Activated CD8-positive, alpha-beta memory T cell treated with anti-CD3 and anti-CD28 coated beads, Interleukin-2, amount 10 ng/mL, durations not matched to agents 7 days and 5 days (primary cell): Measurements from ENCODE around the gene KATNA1. TPM values are rescaled to one million over a fixed set of nuclear protein-coding genes. Genes with fewer than 3 reads are reported as not detected.
"Not testable (repeated sequence)": the region's sequence is repeated elsewhere in the genome, so short reads cannot be mapped to it uniquely, and the experiment has no call there.

Experiments
- ATAC-seq: fragments of 150-1000 bp; cut with Tn5 transposase; one replicate; pipeline ENCODE4 v1.10.0; 2021; ENCODE audit warnings: moderate library complexity
- CTCF ChIA-PET: fragments of 350-600 bp; sonication (Branson Sonifier 250); formaldehyde crosslinking; loops from one replicate; lab custom pipeline; 2021; ENCODE audit warnings: antibody characterized with exemption; lab: Charles Lee
- DNase-seq: peaks from one replicate; pipeline ENCODE4 v3.0.0-alpha.2; 2020
- H3K27ac Mint-ChIP-seq: one replicate; pipeline ENCODE4 v1.8.0; 2021; ENCODE audit warnings: mild to moderate bottlenecking, mixed read lengths
- H3K27me3 Mint-ChIP-seq: one replicate; pipeline ENCODE4 v1.8.0; 2021; ENCODE audit warnings: mixed read lengths
- H3K36me3 Mint-ChIP-seq: one replicate; pipeline ENCODE4 v1.8.0; 2021; ENCODE audit warnings: mild to moderate bottlenecking, mixed read lengths
- H3K4me1 Mint-ChIP-seq: one replicate; pipeline ENCODE4 v1.8.0; 2021; ENCODE audit warnings: mixed read lengths
- H3K4me3 Mint-ChIP-seq: one replicate; pipeline ENCODE4 v1.8.0; 2021; ENCODE audit warnings: mild to moderate bottlenecking, moderate library complexity, mixed read lengths
- H3K9me3 Mint-ChIP-seq: one replicate; pipeline ENCODE4 v1.8.0; 2022; ENCODE audit warnings: low read depth, mixed read lengths
- total RNA-seq, 2 experiments: library from RNA; stranded (reverse); gene quantifications; one replicate each; pipeline ENCODE4 v1.2.3, GENCODE V29; 2021

Gene KATNA1
- total RNA-seq: 10 to 100 TPM; 22.3 to 22.7 TPM

- peak within 1 kb of the TSS; percentile 79 for H3K4me3 Mint-ChIP-seq
- H3K27me3 Mint-ChIP-seq: no peaks in the 10 kb centered on the region
- H3K4me1 Mint-ChIP-seq: peaks cover 31% of the 10 kb centered on the region
- CTCF ChIA-PET: interaction anchor here (1.1 to 2.0 kb wide), 3 partner anchors 19 to 103 kb away, joined by 3 to 5 read pairs (median 3); partner anchors contain the start of gene PPIL4
- peaks cover 5% of the 10 kb centered on the region for H3K36me3 Mint-ChIP-seq
- H3K9me3 Mint-ChIP-seq: no peaks in the 10 kb centered on the region
- ATAC-seq (peak; percentile 95), DNase-seq (peak; percentile 93)
- peak within 1 kb of the TSS; percentile 84 for H3K27ac Mint-ChIP-seq
Measured at GRCh38 chr6:149648148-149649145, at the start of gene KATNA1. Gene KATNA1 (minus strand): TSS chr6:149648714. CDS start chr6:149638547, 10,167 bp downstream.

- Mint-ChIP-seq H3K4me1 (peaks cover 16% of the 10 kb centered on the region), H3K9me3 (no peaks in the 10 kb centered on the region), H3K36me3 (peaks cover 24% of the 10 kb centered on the region), H3K27ac (no peak overlapping the region), H3K27me3 (no peaks in the 10 kb centered on the region), H3K4me3 (no peak overlapping the region)
- DNase-seq (no peak), ATAC-seq (no peak)
- CTCF ChIA-PET: interaction anchor here (0.7 to 1.1 kb wide), 4 partner anchors 10 to 26 kb away, joined by 3 to 5 read pairs (median 3); no protein-coding TSS in a partner anchor
Measured at GRCh38 chr6:149698175-149698574, 49.7 kb upstream of the KATNA1 start.

GRCh38 chr6:149696901-149697300 lies 48.4 kb upstream of the KATNA1 start:
- H3K4me1 Mint-ChIP-seq: peaks cover 18% of the 10 kb centered on the region
- H3K27ac Mint-ChIP-seq: peak overlapping the region; percentile 17

GRCh38 chr6:149694921-149695320 lies 46.4 kb upstream of the KATNA1 start:
- no peaks in the 10 kb centered on the region for H3K27me3 Mint-ChIP-seq
- ATAC-seq (no peak), DNase-seq (no peak)
- peaks cover 31% of the 10 kb centered on the region for H3K36me3 Mint-ChIP-seq
- CTCF ChIA-PET: interaction anchor here (1.4 kb wide), 1 partner anchor 23 kb away, joined by 3 read pairs; the partner anchor contains the start of gene LATS1
- H3K9me3 Mint-ChIP-seq: no peaks in the 10 kb centered on the region
- H3K4me3 Mint-ChIP-seq: no peak overlapping the region
- peaks cover 16% of the 10 kb centered on the region for H3K4me1 Mint-ChIP-seq
- H3K27ac Mint-ChIP-seq: no peak overlapping the region

More at GRCh38 chr6:149696901-149697300, 48.4 kb upstream of the KATNA1 start:
- no peak for DNase-seq
- CTCF ChIA-PET: interaction anchor here (1.1 kb wide), 1 partner anchor 25 kb away, joined by 3 read pairs; no protein-coding TSS in a partner anchor
- Mint-ChIP-seq H3K4me3 (no peak overlapping the region), H3K36me3 (peaks cover 29% of the 10 kb centered on the region), H3K27me3 (no peaks in the 10 kb centered on the region), H3K9me3 (no peaks in the 10 kb centered on the region)
- ATAC-seq: no peak

GRCh38 chr6:149691201-149691600 lies 42.7 kb upstream of the KATNA1 start:
- Mint-ChIP-seq H3K4me3 (no peak overlapping the region), H3K27me3 (no peaks in the 10 kb centered on the region), H3K27ac (no peak overlapping the region), H3K4me1 (peaks cover 25% of the 10 kb centered on the region), H3K9me3 (no peaks in the 10 kb centered on the region), H3K36me3 (peaks cover 45% of the 10 kb centered on the region)
- DNase-seq: no peak
- ATAC-seq: no peak
- CTCF ChIA-PET: interaction anchor here (1.0 to 1.7 kb wide), 2 partner anchors 31 to 126 kb away, joined by 3 read pairs; partner anchors contain the start of gene GINM1

- CTCF ChIA-PET: interaction anchor here (0.9 to 1.7 kb wide), 6 partner anchors 9 to 141 kb away, joined by 3 to 4 read pairs (median 3); partner anchors contain the start of genes GINM1 and PPIL4
- H3K4me3 Mint-ChIP-seq: no peak overlapping the region
- ATAC-seq: peak; percentile 5
- DNase-seq: no peak
- H3K4me1 Mint-ChIP-seq: peaks cover 28% of the 10 kb centered on the region
- no peaks in the 10 kb centered on the region for H3K27me3 Mint-ChIP-seq
- H3K36me3 Mint-ChIP-seq: peaks cover 41% of the 10 kb centered on the region
- no peaks in the 10 kb centered on the region for H3K9me3 Mint-ChIP-seq
- H3K27ac Mint-ChIP-seq: peak overlapping the region; percentile 61
Measured at GRCh38 chr6:149686230-149686629, 37.7 kb upstream of the KATNA1 start.

- no peak for DNase-seq
- no peaks in the 10 kb centered on the region for H3K9me3 Mint-ChIP-seq
- H3K4me1 Mint-ChIP-seq: peaks cover 18% of the 10 kb centered on the region
- H3K4me3 Mint-ChIP-seq: no peak overlapping the region
- peaks cover 43% of the 10 kb centered on the region for H3K36me3 Mint-ChIP-seq
- H3K27me3 Mint-ChIP-seq: no peaks in the 10 kb centered on the region
- ATAC-seq: no peak
- no peak overlapping the region for H3K27ac Mint-ChIP-seq
- CTCF ChIA-PET: interaction anchor here (0.7 to 1.1 kb wide), 2 partner anchors 15 to 23 kb away, joined by 3 read pairs; no protein-coding TSS in a partner anchor
Measured at GRCh38 chr6:149683256-149683859, 34.8 kb upstream of the KATNA1 start.

GRCh38 chr6:149681845-149682244 lies 33.3 kb upstream of the KATNA1 start:
- H3K27me3 Mint-ChIP-seq, H3K4me3 Mint-ChIP-seq, CTCF ChIA-PET, H3K9me3 Mint-ChIP-seq, H3K27ac Mint-ChIP-seq, DNase-seq, ATAC-seq: not testable (repeated sequence)
- peaks cover 49% of the 10 kb centered on the region for H3K36me3 Mint-ChIP-seq
- peaks cover 11% of the 10 kb centered on the region for H3K4me1 Mint-ChIP-seq

GRCh38 chr6:149681209-149681608 lies 32.7 kb upstream of the KATNA1 start:
- peaks cover 4% of the 10 kb centered on the region for H3K4me1 Mint-ChIP-seq
- CTCF ChIA-PET: no interaction called here
- H3K36me3 Mint-ChIP-seq: peaks cover 47% of the 10 kb centered on the region
- no peak overlapping the region for H3K4me3 Mint-ChIP-seq
- H3K27me3 Mint-ChIP-seq: no peaks in the 10 kb centered on the region
- no peak for ATAC-seq
- DNase-seq: no peak
- no peaks in the 10 kb centered on the region for H3K9me3 Mint-ChIP-seq
- no peak overlapping the region for H3K27ac Mint-ChIP-seq

GRCh38 chr6:149680503-149680902 lies 32.0 kb upstream of the KATNA1 start:
- ATAC-seq: no peak

GRCh38 chr6:149672265-149672664 lies 23.8 kb upstream of the KATNA1 start:
- CTCF ChIA-PET: interaction anchor here (1.5 kb wide), 1 partner anchor 25 kb away, joined by 3 read pairs; no protein-coding TSS in a partner anchor
- ATAC-seq, DNase-seq, H3K9me3 Mint-ChIP-seq, H3K27me3 Mint-ChIP-seq, H3K4me3 Mint-ChIP-seq, H3K27ac Mint-ChIP-seq: not testable (repeated sequence)
- Mint-ChIP-seq H3K36me3 (peaks cover 51% of the 10 kb centered on the region), H3K4me1 (peaks cover 16% of the 10 kb centered on the region)

More at GRCh38 chr6:149680503-149680902, 32.0 kb upstream of the KATNA1 start:
- H3K4me3 Mint-ChIP-seq: no peak overlapping the region
- H3K27ac Mint-ChIP-seq: no peak overlapping the region
- no peaks in the 10 kb centered on the region for H3K27me3 Mint-ChIP-seq
- H3K36me3 Mint-ChIP-seq: peaks cover 49% of the 10 kb centered on the region
- no peaks in the 10 kb centered on the region for H3K4me1 Mint-ChIP-seq
- CTCF ChIA-PET: no interaction called here
- DNase-seq: no peak
- no peaks in the 10 kb centered on the region for H3K9me3 Mint-ChIP-seq

GRCh38 chr6:149660028-149660427 lies 11.5 kb upstream of the KATNA1 start:
- peak; percentile 30 for ATAC-seq
- DNase-seq: no peak
- CTCF ChIA-PET: interaction anchor here (0.8 to 1.4 kb wide), 6 partner anchors 23 to 114 kb away, joined by 3 read pairs; partner anchors contain the start of gene PPIL4
- peaks cover 16% of the 10 kb centered on the region for H3K4me1 Mint-ChIP-seq
- H3K4me3 Mint-ChIP-seq: no peak overlapping the region
- peaks cover 27% of the 10 kb centered on the region for H3K36me3 Mint-ChIP-seq
- no peaks in the 10 kb centered on the region for H3K9me3 Mint-ChIP-seq
- H3K27me3 Mint-ChIP-seq: no peaks in the 10 kb centered on the region
- no peak overlapping the region for H3K27ac Mint-ChIP-seq

GRCh38 chr6:149657441-149657840 lies 8.9 kb upstream of the KATNA1 start:
- no peaks in the 10 kb centered on the region for H3K27me3 Mint-ChIP-seq
- H3K4me1 Mint-ChIP-seq: peaks cover 16% of the 10 kb centered on the region
- ATAC-seq (no peak), DNase-seq (no peak)
- peaks cover 18% of the 10 kb centered on the region for H3K36me3 Mint-ChIP-seq
- H3K4me3 Mint-ChIP-seq: no peak overlapping the region
- H3K27ac Mint-ChIP-seq: no peak overlapping the region
- no peaks in the 10 kb centered on the region for H3K9me3 Mint-ChIP-seq
- CTCF ChIA-PET: no interaction called here
